Activated CD8-positive, alpha-beta memory T cell treated with anti-CD3 and anti-CD28 coated beads, Interleukin-2, amount 10 ng/mL, durations not matched to agents 7 days and 5 days (primary cell): ENCODE measurements around the gene CHRM2. TPM values are rescaled to one million over a fixed set of nuclear protein-coding genes. Genes with fewer than 3 reads are reported as not detected.

Source experiments
- ATAC-seq: fragments of 150-1000 bp; cut with Tn5 transposase; one replicate; pipeline ENCODE4 v1.10.0; 2021; ENCODE audit warnings: moderate library complexity
- CTCF ChIA-PET: fragments of 350-600 bp; sonication (Branson Sonifier 250); formaldehyde crosslinking; loops from one replicate; lab custom pipeline; 2021; ENCODE audit warnings: antibody characterized with exemption; lab: Charles Lee
- DNase-seq: peaks from one replicate; pipeline ENCODE4 v3.0.0-alpha.2; 2020
- H3K27ac Mint-ChIP-seq: one replicate; pipeline ENCODE4 v1.8.0; 2021; ENCODE audit warnings: mild to moderate bottlenecking, mixed read lengths
- H3K27me3 Mint-ChIP-seq: one replicate; pipeline ENCODE4 v1.8.0; 2021; ENCODE audit warnings: mixed read lengths
- H3K36me3 Mint-ChIP-seq: one replicate; pipeline ENCODE4 v1.8.0; 2021; ENCODE audit warnings: mild to moderate bottlenecking, mixed read lengths
- H3K4me1 Mint-ChIP-seq: one replicate; pipeline ENCODE4 v1.8.0; 2021; ENCODE audit warnings: mixed read lengths
- H3K4me3 Mint-ChIP-seq: one replicate; pipeline ENCODE4 v1.8.0; 2021; ENCODE audit warnings: mild to moderate bottlenecking, moderate library complexity, mixed read lengths
- H3K9me3 Mint-ChIP-seq: one replicate; pipeline ENCODE4 v1.8.0; 2022; ENCODE audit warnings: low read depth, mixed read lengths
- total RNA-seq, 2 experiments: library from RNA; stranded (reverse); gene quantifications; one replicate each; pipeline ENCODE4 v1.2.3, GENCODE V29; 2021

The CHRM2 gene
- total RNA-seq, 2 experiments from 2014 or later, result not detected

- H3K36me3 Mint-ChIP-seq, result no peaks in the 10 kb centered on the region
- no peaks in the 10 kb centered on the region for H3K4me1 Mint-ChIP-seq
- ATAC-seq, result no peak
- H3K27ac Mint-ChIP-seq, result no peak overlapping the region
- H3K27me3 Mint-ChIP-seq, result no peaks in the 10 kb centered on the region
- H3K9me3 Mint-ChIP-seq, result peaks cover 6% of the 10 kb centered on the region
- H3K4me3 Mint-ChIP-seq, result no peak overlapping the region
- DNase-seq, result no peak
- CTCF ChIA-PET, result no interaction called here
Measured at GRCh38 chr7:137001041-137001440, 132.6 kb downstream of the CHRM2 start.

- ATAC-seq (no peak), DNase-seq (no peak)
- H3K36me3 Mint-ChIP-seq, result no peaks in the 10 kb centered on the region
- peaks cover 6% of the 10 kb centered on the region for H3K9me3 Mint-ChIP-seq
- no peak overlapping the region for H3K4me3 Mint-ChIP-seq
- H3K27me3 Mint-ChIP-seq, result no peaks in the 10 kb centered on the region
- no peak overlapping the region for H3K27ac Mint-ChIP-seq
- no peaks in the 10 kb centered on the region for H3K4me1 Mint-ChIP-seq
- CTCF ChIA-PET, result no interaction called here
Measured at GRCh38 chr7:137001478-137001877, 133.0 kb downstream of the CHRM2 start.

- Mint-ChIP-seq H3K27me3 (no peaks in the 10 kb centered on the region), H3K36me3 (no peaks in the 10 kb centered on the region), H3K27ac (no peak overlapping the region), H3K9me3 (peaks cover 6% of the 10 kb centered on the region), H3K4me1 (no peaks in the 10 kb centered on the region), H3K4me3 (no peak overlapping the region)
- ATAC-seq (no peak), DNase-seq (no peak)
- CTCF ChIA-PET, result no interaction called here
Measured at GRCh38 chr7:137003086-137003485, 134.6 kb downstream of the CHRM2 start.

- Mint-ChIP-seq H3K9me3 (peaks cover 6% of the 10 kb centered on the region), H3K4me1 (no peaks in the 10 kb centered on the region), H3K27me3 (no peaks in the 10 kb centered on the region), H3K4me3 (no peak overlapping the region), H3K36me3 (no peaks in the 10 kb centered on the region), H3K27ac (no peak overlapping the region)
- no peak for ATAC-seq
- CTCF ChIA-PET, result no interaction called here
- DNase-seq, result no peak
Measured at GRCh38 chr7:137003566-137003965, 135.1 kb downstream of the CHRM2 start.

GRCh38 chr7:137005873-137006272 lies 137.4 kb downstream of the CHRM2 start:
- Mint-ChIP-seq H3K9me3 (peaks cover 8% of the 10 kb centered on the region), H3K4me1 (no peaks in the 10 kb centered on the region), H3K27ac (no peak overlapping the region), H3K27me3 (no peaks in the 10 kb centered on the region), H3K36me3 (no peaks in the 10 kb centered on the region), H3K4me3 (no peak overlapping the region)
- DNase-seq, result no peak
- no peak for ATAC-seq
- CTCF ChIA-PET, result no interaction called here

- ATAC-seq (no peak), DNase-seq (no peak)
- Mint-ChIP-seq H3K9me3 (peaks cover 8% of the 10 kb centered on the region), H3K36me3 (no peaks in the 10 kb centered on the region), H3K4me1 (no peaks in the 10 kb centered on the region), H3K27me3 (no peaks in the 10 kb centered on the region), H3K4me3 (no peak overlapping the region), H3K27ac (no peak overlapping the region)
- CTCF ChIA-PET, result no interaction called here
Measured at GRCh38 chr7:137006293-137006692, 137.8 kb downstream of the CHRM2 start.

- no peak overlapping the region for H3K27ac Mint-ChIP-seq
- no peak for ATAC-seq
- H3K36me3 Mint-ChIP-seq, result no peaks in the 10 kb centered on the region
- DNase-seq, result no peak
- H3K4me1 Mint-ChIP-seq, result no peaks in the 10 kb centered on the region
- CTCF ChIA-PET, result no interaction called here
- H3K27me3 Mint-ChIP-seq, result no peaks in the 10 kb centered on the region
- peaks cover 8% of the 10 kb centered on the region for H3K9me3 Mint-ChIP-seq
- H3K4me3 Mint-ChIP-seq, result no peak overlapping the region
Measured at GRCh38 chr7:137007001-137007694, 138.7 kb downstream of the CHRM2 start.

GRCh38 chr7:137009404-137009803 lies 141.0 kb downstream of the CHRM2 start:
- no peaks in the 10 kb centered on the region for H3K27me3 Mint-ChIP-seq
- peaks cover 6% of the 10 kb centered on the region for H3K9me3 Mint-ChIP-seq
- no peak overlapping the region for H3K4me3 Mint-ChIP-seq
- DNase-seq (no peak), ATAC-seq (no peak)
- CTCF ChIA-PET, result no interaction called here
- H3K4me1 Mint-ChIP-seq, result no peaks in the 10 kb centered on the region
- H3K27ac Mint-ChIP-seq, result no peak overlapping the region
- H3K36me3 Mint-ChIP-seq, result no peaks in the 10 kb centered on the region

GRCh38 chr7:137015015-137015414 lies 146.6 kb downstream of the CHRM2 start:
- Mint-ChIP-seq H3K27ac (no peak overlapping the region), H3K4me3 (no peak overlapping the region), H3K4me1 (no peaks in the 10 kb centered on the region), H3K36me3 (no peaks in the 10 kb centered on the region), H3K27me3 (no peaks in the 10 kb centered on the region), H3K9me3 (peaks cover under 1% of the 10 kb centered on the region)
- DNase-seq, result no peak
- CTCF ChIA-PET, result no interaction called here
- ATAC-seq, result no peak

- no peak overlapping the region for H3K4me3 Mint-ChIP-seq
- no peaks in the 10 kb centered on the region for H3K27me3 Mint-ChIP-seq
- peaks cover 2% of the 10 kb centered on the region for H3K9me3 Mint-ChIP-seq
- no peaks in the 10 kb centered on the region for H3K36me3 Mint-ChIP-seq
- DNase-seq (no peak), ATAC-seq (no peak)
- CTCF ChIA-PET, result no interaction called here
- H3K27ac Mint-ChIP-seq, result no peak overlapping the region
- no peaks in the 10 kb centered on the region for H3K4me1 Mint-ChIP-seq
Measured at GRCh38 chr7:137017221-137017620, 148.8 kb downstream of the CHRM2 start.

- no peak for DNase-seq
- no peak overlapping the region for H3K27ac Mint-ChIP-seq
- no peak for ATAC-seq
- H3K4me3 Mint-ChIP-seq, result no peak overlapping the region
- no peaks in the 10 kb centered on the region for H3K27me3 Mint-ChIP-seq
- H3K4me1 Mint-ChIP-seq, result no peaks in the 10 kb centered on the region
- CTCF ChIA-PET, result no interaction called here
- H3K36me3 Mint-ChIP-seq, result no peaks in the 10 kb centered on the region
- peaks cover 2% of the 10 kb centered on the region for H3K9me3 Mint-ChIP-seq
Measured at GRCh38 chr7:137018468-137018867, 150.0 kb downstream of the CHRM2 start.

GRCh38 chr7:137020351-137020750 lies 151.9 kb downstream of the CHRM2 start:
- H3K4me1 Mint-ChIP-seq, result no peaks in the 10 kb centered on the region
- no peaks in the 10 kb centered on the region for H3K36me3 Mint-ChIP-seq
- H3K4me3 Mint-ChIP-seq, result no peak overlapping the region
- H3K9me3 Mint-ChIP-seq, result peaks cover 2% of the 10 kb centered on the region
- CTCF ChIA-PET, result no interaction called here
- no peak for ATAC-seq
- H3K27me3 Mint-ChIP-seq, result no peaks in the 10 kb centered on the region
- no peak for DNase-seq
- H3K27ac Mint-ChIP-seq, result no peak overlapping the region

- peaks cover 2% of the 10 kb centered on the region for H3K9me3 Mint-ChIP-seq
- H3K27me3 Mint-ChIP-seq, result no peaks in the 10 kb centered on the region
- no peak overlapping the region for H3K27ac Mint-ChIP-seq
- ATAC-seq (no peak), DNase-seq (no peak)
- CTCF ChIA-PET, result no interaction called here
- H3K36me3 Mint-ChIP-seq, result no peaks in the 10 kb centered on the region
- no peaks in the 10 kb centered on the region for H3K4me1 Mint-ChIP-seq
- H3K4me3 Mint-ChIP-seq, result no peak overlapping the region
Measured at GRCh38 chr7:137025469-137026175, 157.2 kb downstream of the CHRM2 start.

- H3K36me3 Mint-ChIP-seq, result no peaks in the 10 kb centered on the region
- CTCF ChIA-PET, result no interaction called here
- DNase-seq, result no peak
- no peaks in the 10 kb centered on the region for H3K27me3 Mint-ChIP-seq
- H3K4me3 Mint-ChIP-seq, result no peak overlapping the region
- no peaks in the 10 kb centered on the region for H3K4me1 Mint-ChIP-seq
- ATAC-seq, result no peak
- H3K9me3 Mint-ChIP-seq, result peaks cover 2% of the 10 kb centered on the region
- H3K27ac Mint-ChIP-seq, result no peak overlapping the region
Measured at GRCh38 chr7:137026176-137026500, 157.7 kb downstream of the CHRM2 start.
